GM18517 (cell line): Measurements from ENCODE around the gene ZDHHC24.
"Not testable (repeated sequence)": the region's sequence is repeated elsewhere in the genome, so short reads cannot be mapped to it uniquely, and the experiment has no call there.

Source experiments
- ATAC-seq: cut with Tn5 transposase; IDR thresholded peaks from one replicate; pipeline ENCODE4 v1.9.1; 2021; ENCODE audit warnings: mild to moderate bottlenecking, moderate library complexity; ENCODE audit not compliant: unreplicated experiment

The ZDHHC24 gene

DNA sequence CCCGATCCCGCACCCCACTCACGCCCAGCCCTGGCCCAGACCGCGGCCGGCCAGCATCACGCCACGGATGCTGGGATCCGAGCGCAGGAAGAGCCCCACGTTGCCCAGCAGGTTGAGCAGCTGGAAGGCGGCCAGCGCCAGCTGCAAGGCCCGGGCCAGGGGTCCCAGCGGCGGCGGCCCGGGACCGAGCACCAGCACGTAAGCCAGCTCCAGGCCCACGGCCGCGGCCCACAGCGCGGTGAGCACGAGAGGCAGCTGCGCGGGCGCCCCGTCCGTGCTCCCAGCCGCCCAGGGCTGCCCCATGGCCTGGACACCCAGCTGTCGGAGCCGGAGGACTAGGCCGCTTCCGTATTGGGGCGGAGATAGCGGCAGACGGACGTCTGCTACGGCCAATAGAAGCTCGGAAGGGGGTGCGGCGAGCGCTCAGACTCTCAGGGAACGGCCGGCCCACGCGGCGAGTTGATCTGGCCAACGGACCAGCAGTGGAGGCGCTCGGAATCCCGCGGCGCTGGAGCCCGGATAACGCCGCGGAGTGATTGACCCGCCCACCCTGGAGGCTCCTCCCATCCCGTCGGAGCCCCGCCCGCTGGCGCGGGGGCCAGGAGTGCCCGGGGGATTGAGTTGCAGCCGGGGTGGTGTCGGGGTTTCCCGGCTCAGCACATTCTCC lies at the start of gene ZDHHC24:
Gene ZDHHC24, minus strand, starts transcription at position 348 of the 667 bp plus-strand sequence. Its CDS starts 45 bp downstream, at position 303.
- peak; percentile 78 for ATAC-seq

GRCh38 chr11:66595245-66595904 lies 49.5 kb upstream of the ZDHHC24 start:
- no peak for ATAC-seq

GRCh38 chr11:66593650-66594049 lies 47.8 kb upstream of the ZDHHC24 start:
- no peak for ATAC-seq

- ATAC-seq = no peak
Observed at GRCh38 chr11:66593303-66593635, 47.4 kb upstream of the ZDHHC24 start.

- peak; percentile 76 for ATAC-seq
Observed at GRCh38 chr11:66592457-66593302, 46.8 kb upstream of the ZDHHC24 start, which contains the start of the genes CCDC87 and CCS. Gene CCDC87, minus strand, starts transcription at chr11:66593063. Its CDS starts 48 bp downstream, at chr11:66593015. Gene CCS, plus strand, starts transcription at chr11:66593185. Its CDS starts 77 bp downstream, at chr11:66593262.

DNA sequence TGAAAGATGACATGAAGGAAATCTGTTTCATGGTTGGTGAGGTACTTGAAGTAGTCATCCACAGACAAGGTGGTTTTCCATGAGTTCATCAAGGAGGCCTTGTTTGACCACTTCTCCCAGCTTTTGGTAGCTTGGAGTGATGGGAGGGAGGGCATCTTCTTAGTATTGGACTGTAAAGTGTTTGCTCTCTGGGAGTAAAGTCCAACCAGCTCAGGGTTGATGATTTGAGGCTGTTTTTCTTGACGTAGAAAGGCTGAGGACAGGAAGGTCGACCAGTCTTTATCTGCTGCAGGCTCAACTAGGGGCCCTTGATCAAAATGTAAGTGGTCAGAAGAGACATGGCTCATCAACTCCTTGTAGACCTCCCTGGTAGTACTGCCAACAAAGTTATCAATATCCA lies 45.3 kb upstream of the ZDHHC24 start:
- no peak for ATAC-seq

DNA sequence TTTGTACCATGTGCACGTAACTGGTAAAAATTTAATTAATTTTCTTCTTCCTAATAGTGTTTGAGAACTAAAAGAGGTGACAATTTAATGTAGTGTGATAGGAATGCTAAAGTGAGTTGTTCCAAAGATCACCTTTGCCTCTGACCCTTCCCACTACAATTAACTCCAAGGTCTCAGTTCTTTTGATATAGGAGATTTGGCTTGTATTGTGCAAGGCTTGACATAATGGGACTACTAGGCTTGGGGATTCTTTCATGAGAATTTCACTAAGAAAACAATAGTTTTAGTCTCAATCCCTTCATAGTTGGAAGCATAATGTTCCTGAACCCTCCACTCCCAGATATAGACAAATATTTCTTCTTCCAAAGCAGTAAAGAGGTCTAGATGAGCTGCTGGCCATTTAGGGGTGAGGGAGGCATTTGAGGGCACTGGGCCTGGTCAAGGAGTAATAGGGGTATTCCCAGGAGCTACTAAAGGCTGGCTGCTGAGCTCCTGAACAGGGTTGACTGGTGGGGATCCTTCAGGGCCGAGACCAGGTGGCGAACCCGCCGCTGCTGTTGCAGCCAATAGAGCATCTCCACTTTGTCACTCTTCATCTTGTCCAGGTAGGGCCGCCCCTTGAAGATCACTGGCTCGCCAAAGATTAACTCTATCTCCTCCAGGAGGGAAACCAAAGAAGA lies 44.3 kb upstream of the ZDHHC24 start:
- ATAC-seq = no peak

DNA sequence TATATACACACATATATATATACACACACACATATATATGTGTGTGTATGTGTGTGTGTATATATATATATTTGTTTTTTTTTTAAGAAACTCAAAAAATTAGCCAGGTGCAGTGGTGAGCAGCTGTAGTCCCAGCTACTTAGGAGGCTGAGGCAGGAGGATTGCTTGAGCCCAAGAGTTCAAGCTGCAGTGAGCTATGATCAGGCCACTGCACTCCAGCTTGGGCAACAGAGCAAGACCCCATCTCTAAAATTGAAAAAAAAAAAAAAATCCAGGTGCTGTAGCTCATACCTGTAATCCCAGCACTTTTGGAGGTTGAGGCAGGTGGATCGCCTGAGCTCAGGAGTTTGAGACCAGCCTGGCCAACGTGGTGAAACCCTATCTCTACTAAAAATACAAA lies 43.5 kb upstream of the ZDHHC24 start:
- ATAC-seq = not testable (repeated sequence)

DNA sequence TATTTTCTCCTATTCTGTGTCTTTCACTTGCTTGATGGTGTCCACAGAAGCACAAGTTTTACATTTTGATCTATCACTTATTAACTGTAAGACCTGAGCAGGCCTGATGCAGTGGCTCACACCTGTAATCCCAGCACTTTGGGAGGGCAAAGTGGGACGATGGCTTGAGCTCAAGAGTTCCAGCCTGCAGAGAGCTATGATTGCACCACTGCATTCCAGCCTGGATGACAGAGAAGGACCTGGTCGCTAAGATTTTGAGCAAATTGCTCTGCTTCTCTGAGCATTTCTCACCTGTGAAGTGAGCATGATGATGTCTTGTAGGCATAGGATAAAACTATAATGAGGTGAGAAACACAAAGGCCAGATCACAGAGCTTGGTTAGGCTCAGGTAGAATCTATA lies 40.3 kb upstream of the ZDHHC24 start:
- no peak for ATAC-seq

- ATAC-seq = not testable (repeated sequence)
Observed at GRCh38 chr11:66585447-66585846, 39.6 kb upstream of the ZDHHC24 start.

- ATAC-seq = not testable (repeated sequence)
Observed at GRCh38 chr11:66582565-66583147, 36.8 kb upstream of the ZDHHC24 start.

DNA sequence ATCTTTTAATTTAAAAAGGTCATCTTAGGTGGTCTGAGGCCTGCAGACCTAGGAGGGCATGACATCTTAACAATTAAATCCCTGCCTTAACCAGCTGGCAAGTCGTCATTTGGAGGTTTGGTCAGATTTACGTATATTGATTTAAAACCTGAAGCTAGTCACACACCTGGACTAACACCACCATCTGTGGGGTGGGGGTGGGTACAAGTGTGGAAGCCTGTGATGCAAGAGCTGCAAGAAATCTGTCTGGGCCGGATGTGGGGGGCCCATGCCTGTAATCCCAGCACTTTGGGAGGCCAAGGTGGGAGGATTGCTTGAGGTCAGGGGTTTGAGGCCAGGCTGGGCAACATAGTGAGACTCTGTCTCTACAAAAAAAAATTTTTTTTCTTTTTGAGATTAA lies 35.4 kb upstream of the ZDHHC24 start:
- no peak for ATAC-seq

DNA sequence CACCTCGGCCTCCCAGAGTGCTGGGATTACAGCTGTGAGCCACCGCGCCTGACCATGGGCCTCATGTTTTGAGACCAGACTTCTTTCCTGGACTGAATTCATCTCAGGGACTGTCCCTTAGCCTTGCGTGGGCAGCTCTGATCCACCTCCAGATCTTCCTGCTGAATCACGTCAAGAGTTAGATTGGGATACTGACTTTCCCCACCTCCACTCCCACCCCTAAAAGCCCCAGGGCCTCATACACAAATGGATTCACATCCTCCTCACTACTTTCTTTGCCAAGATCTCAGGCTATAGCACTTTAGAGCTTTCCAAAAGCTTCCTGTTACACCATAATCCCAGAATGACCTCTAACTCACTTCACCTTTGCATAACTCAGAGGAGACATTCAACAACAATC lies 35.0 kb upstream of the ZDHHC24 start:
- no peak for ATAC-seq

- ATAC-seq = no peak
Observed at GRCh38 chr11:66579017-66579606, 33.3 kb upstream of the ZDHHC24 start.

DNA sequence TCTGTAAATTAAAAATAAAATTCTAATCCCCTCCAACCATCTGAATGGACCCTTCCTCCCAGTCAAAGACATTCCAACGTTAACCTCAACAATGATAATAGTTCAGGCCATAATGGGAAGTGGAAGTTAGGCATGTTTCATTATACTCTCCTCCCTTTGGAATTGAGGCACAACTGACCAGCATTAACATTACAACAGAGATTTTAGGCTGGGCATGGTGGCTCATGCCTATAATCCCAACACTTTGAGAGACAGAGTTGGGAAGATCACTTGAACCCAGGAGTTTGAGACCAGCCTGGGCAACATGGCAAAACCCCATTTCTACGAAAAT lies 25.0 kb upstream of the ZDHHC24 start:
- no peak for ATAC-seq

DNA sequence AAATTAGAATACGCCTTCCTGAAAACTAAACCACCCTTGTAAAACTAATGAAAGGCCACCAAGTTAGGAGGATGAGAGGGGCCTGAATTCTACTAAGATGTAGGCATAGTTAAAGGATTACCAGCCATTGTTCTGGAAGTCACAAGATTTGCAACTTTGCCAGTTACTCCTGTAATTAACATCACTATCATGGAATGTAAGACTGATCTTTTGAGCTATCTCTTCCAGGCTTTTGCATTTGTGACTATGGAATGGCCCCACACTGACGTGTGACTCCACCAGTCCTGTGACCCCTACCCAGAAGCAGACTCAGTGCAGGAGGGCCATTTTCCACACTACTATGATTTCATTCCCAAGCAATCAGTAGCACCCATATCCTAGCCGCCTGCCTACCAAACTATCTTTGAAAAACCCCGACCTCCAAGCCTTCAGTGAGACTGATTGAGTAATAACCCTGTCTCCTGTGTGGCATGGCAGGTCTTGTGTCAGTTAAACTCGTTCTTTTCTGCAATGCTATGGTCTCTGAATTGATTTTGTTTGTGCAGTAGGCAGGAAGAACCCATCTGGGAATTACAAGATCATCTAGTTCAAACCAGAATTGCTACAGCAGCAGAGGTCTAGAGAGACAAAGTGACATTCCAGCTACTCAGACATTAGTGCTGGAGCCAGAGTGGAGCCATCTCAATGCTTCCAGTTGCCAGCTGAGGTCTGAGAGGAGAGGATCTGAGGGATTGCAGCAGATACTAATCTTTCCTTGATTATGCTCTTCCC lies 24.4 kb upstream of the ZDHHC24 start:
- ATAC-seq = no peak

GRCh38 chr11:66569076-66569475 lies 23.2 kb upstream of the ZDHHC24 start:
- no peak for ATAC-seq

- no peak for ATAC-seq
Observed at GRCh38 chr11:66568124-66568916, 22.5 kb upstream of the ZDHHC24 start, which contains the start of gene CTSF. Gene CTSF, minus strand, starts transcription at chr11:66568606. Its CDS starts 120 bp downstream, at chr11:66568486.

DNA sequence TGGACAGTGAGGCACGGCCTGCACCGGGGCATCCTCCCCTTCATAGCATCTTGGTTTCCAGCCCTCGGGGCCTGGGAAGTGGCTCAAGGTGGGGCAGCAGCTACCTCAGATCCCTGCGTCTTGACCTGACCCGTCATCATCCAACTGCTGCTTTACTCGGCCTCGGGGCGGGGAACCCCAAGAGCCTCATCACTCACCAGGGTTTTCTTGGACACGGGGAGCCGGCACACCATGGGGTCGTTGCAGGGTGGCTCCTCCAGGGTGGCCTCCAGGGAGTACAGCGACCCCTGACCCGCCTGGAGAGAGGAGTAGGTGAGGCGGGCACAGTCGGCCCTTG lies 21.9 kb upstream of the ZDHHC24 start:
- no peak for ATAC-seq
